SK-N-SH (cell line): ENCODE measurements around the gene ARID4B.

Experiments
- GABPA ChIP-seq: IDR thresholded peaks from 2 replicates; pipeline ENCODE4 v1.4.0; 2012; ENCODE audit warnings: low read depth, mild to moderate bottlenecking
- POLR2AphosphoS5 ChIP-seq: IDR thresholded peaks from 2 replicates; pipeline ENCODE4 v1.6.1; 2012; ENCODE audit warnings: low read depth, low read length
- TAF1 ChIP-seq: IDR thresholded peaks from 2 replicates; pipeline ENCODE4 v1.6.1; 2012; ENCODE audit warnings: low read depth, mild to moderate bottlenecking, low read length, moderate library complexity, borderline replicate concordance
- YY1 ChIP-seq: IDR thresholded peaks from 2 replicates; pipeline ENCODE4 v1.4.0; 2012; ENCODE audit warnings: low read depth, mild to moderate bottlenecking
- TF ChIP-seq, protein P1 (sequence below): fragments of 150-350 bp; IDR thresholded peaks from 2 replicates; pipeline ENCODE4 v1.6.1; 2017; ENCODE audit warnings: antibody characterized with exemption, low read length, low read depth, borderline replicate concordance

DNA sequence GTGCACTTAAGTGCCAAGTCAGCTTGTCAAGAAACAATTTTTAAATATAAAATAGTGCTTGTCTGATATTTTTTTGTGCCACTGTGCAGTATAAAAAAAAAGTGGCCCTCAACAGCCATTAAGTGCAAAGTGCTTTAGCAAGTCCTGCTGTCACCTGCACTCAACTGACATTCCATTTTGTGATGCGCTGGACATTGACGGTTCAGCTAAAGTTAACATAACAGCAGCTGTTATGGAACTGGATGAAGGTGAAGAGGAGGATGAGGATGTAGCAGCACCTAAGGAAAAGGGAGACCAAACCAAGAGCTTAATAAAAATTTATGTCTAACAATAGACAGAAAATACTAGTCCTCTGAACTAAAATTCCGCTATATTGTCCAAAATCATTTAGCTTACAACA is 159.6 kb downstream of the ARID4B start:
- TF ChIP-seq GABPA (no peak), YY1 (no peak), TAF1 (no peak), POLR2AphosphoS5 (no peak)
- TF ChIP-seq, protein P1, sequence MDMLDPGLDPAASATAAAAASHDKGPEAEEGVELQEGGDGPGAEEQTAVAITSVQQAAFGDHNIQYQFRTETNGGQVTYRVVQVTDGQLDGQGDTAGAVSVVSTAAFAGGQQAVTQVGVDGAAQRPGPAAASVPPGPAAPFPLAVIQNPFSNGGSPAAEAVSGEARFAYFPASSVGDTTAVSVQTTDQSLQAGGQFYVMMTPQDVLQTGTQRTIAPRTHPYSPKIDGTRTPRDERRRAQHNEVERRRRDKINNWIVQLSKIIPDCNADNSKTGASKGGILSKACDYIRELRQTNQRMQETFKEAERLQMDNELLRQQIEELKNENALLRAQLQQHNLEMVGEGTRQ, result no peak
